SJCRH30 (cell line): ENCODE measurements around the gene SFN. TPM values are rescaled to one million over a fixed set of nuclear protein-coding genes. Genes with fewer than 3 reads are reported as not detected.
"Not testable (repeated sequence)": the region's sequence is repeated elsewhere in the genome, so short reads cannot be mapped to it uniquely, and the experiment has no call there.

Source experiments
- DNase-seq, 2 experiments: peaks; one replicate each; pipeline ENCODE4 v3.0.0-alpha.2; 2015 to 2020
- H3K27ac ChIP-seq: fragments of 250-450 bp; sonication (Bioruptor Pico); 2 replicates; pipeline ENCODE4 v1.5.1; 2020; ENCODE audit warnings: mild to moderate bottlenecking, moderate library complexity
- H3K27me3 ChIP-seq: fragments of 250-450 bp; sonication (Bioruptor Pico); 2 replicates; pipeline ENCODE4 v1.5.1; 2020; ENCODE audit warnings: mild to moderate bottlenecking, moderate library complexity
- H3K36me3 ChIP-seq: fragments of 250-450 bp; sonication (Bioruptor Pico); 2 replicates; pipeline ENCODE4 v1.5.1; 2020; ENCODE audit warnings: mild to moderate bottlenecking, moderate library complexity
- H3K4me1 ChIP-seq: fragments of 250-450 bp; sonication (Bioruptor Pico); 2 replicates; pipeline ENCODE4 v1.5.1; 2020; ENCODE audit warnings: mild to moderate bottlenecking, moderate library complexity
- H3K4me3 ChIP-seq: fragments of 250-450 bp; sonication (Bioruptor Pico); 2 replicates; pipeline ENCODE4 v1.5.1; 2020; ENCODE audit warnings: mild to moderate bottlenecking, moderate library complexity
- H3K9me3 ChIP-seq: fragments of 250-450 bp; sonication (Bioruptor Pico); replicated peaks from 2 replicates; pipeline ENCODE4 v1.5.1; 2020; ENCODE audit warnings: mild to moderate bottlenecking, moderate library complexity
- total RNA-seq: library from RNA; depleted of rRNA; stranded (reverse); fragments of >200 nt; shearing (Covaris generic); gene quantifications from 2 replicates; pipeline ENCODE4 v1.2.3, GENCODE V29; 2014

The SFN gene
- total RNA-seq, 1 experiment from 2014 or later, result 0.14 TPM

DNA sequence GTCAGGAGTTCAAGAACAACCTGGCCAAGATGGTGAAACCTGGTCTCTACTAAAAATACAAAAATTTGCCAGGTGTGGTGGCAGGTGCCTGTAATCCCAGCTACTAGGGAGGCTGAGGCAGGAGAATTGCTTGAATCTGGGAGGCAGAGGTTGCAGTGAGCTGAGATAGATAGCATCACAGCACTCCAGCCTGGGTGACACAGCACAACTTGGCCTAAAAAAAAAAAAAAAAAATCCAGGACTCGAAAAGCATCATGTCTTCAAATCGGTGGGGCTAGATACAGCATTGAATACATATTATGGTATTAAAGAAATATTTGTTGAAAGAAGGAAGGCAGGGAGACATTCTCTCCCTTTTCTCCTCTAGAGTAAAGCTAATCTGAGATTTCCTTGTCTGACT is 10.1 kb downstream of the SFN start:
- H3K9me3 ChIP-seq, H3K27ac ChIP-seq, H3K27me3 ChIP-seq, H3K4me1 ChIP-seq, H3K4me3 ChIP-seq, DNase-seq: not testable (repeated sequence)
- peaks cover 13% of the 10 kb centered on the region for H3K36me3 ChIP-seq

DNA sequence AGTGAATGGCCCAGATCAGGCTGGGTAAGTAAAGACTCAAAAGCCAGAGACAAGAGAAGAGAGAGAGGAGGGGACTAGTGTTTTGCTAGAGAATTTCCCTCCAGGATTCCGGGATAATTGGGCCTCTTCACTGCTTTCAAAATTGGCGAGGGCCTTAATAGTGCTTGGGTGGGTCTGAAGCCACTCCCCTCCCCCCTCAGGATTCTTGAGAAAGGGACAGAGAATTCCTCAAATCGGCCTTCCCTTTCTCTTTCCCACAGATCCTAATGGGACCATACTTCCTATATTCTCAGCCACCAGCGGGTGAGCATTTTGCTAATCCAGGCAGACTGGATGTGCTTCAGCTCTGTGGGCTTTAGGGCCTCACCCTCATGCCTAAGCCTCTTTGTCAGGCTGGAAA is 11.9 kb downstream of the SFN start:
- no peak for DNase-seq
- no peak overlapping the region for H3K4me3 ChIP-seq
- H3K36me3 ChIP-seq, result peaks cover 29% of the 10 kb centered on the region
- no peaks in the 10 kb centered on the region for H3K9me3 ChIP-seq
- no peak overlapping the region for H3K27ac ChIP-seq
- no peaks in the 10 kb centered on the region for H3K4me1 ChIP-seq
- H3K27me3 ChIP-seq, result no peaks in the 10 kb centered on the region

DNA sequence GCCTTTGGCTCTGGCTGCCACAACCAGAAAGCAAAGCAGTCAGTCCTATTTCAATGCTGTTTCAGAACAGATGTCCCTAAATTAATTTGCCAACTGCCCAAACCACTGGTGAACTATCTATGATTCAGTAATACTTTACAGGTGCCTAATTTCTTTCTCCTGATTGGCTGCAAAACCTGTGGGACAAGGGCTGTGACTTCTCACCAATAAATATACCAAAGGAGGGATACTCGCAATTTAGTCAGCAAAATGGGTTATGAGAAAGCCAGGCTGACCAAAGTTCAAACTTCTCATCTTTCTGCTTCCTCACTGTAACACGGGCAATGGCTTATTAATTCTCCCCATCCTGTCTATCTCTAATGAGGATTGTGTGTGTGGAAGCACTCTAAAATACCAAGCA is 14.4 kb downstream of the SFN start:
- H3K36me3 ChIP-seq, result peaks cover 44% of the 10 kb centered on the region
- no peaks in the 10 kb centered on the region for H3K27me3 ChIP-seq
- no peak for DNase-seq
- H3K4me1 ChIP-seq, result no peaks in the 10 kb centered on the region
- H3K9me3 ChIP-seq, result no peaks in the 10 kb centered on the region
- H3K27ac ChIP-seq, result no peak overlapping the region
- no peak overlapping the region for H3K4me3 ChIP-seq

DNA sequence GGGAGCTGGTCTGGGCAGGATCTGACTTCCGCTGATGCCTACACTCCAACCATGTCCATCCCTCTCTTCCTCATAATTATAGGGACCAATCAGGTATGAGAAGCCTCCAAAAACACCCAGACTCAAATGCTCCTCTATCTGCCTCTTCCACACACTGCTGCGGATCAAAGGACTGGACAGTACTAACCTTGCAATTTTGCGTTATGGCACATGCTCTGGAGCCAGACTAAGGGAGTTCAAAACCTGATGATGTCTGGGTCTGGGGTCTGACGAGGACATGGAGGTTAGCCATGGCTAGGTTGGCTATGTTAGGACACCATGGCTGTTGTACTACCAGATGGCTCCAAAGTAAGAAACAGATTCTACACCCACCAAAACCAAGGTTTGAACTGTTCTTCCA is 16.8 kb downstream of the SFN start:
- peaks cover 65% of the 10 kb centered on the region for H3K36me3 ChIP-seq
- no peak overlapping the region for H3K27ac ChIP-seq
- no peaks in the 10 kb centered on the region for H3K9me3 ChIP-seq
- no peak overlapping the region for H3K4me3 ChIP-seq
- DNase-seq, result no peak
- H3K27me3 ChIP-seq, result no peaks in the 10 kb centered on the region
- no peaks in the 10 kb centered on the region for H3K4me1 ChIP-seq

DNA sequence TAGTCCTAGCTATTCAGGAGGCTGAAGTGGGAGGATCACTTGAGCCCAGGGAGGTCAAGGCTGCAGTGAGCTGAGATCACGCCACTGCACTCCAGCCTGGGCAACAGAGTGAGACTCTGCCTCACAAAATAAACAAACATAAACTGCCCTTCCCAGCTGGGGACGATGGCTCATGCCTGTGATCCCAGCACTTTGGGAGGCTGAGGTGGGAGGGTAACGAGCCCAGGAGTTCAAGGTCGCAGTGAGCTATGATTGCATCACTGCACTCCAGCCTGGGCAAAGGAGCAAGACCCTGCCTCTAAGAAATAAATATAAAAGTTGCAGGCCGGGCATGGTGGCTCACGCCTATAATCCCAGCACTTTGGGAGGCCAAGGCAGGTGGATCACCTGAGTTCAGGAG is 18.7 kb downstream of the SFN start:
- H3K27ac ChIP-seq, DNase-seq, H3K9me3 ChIP-seq, H3K4me1 ChIP-seq, H3K4me3 ChIP-seq, H3K27me3 ChIP-seq: not testable (repeated sequence)
- peaks cover 76% of the 10 kb centered on the region for H3K36me3 ChIP-seq

DNA sequence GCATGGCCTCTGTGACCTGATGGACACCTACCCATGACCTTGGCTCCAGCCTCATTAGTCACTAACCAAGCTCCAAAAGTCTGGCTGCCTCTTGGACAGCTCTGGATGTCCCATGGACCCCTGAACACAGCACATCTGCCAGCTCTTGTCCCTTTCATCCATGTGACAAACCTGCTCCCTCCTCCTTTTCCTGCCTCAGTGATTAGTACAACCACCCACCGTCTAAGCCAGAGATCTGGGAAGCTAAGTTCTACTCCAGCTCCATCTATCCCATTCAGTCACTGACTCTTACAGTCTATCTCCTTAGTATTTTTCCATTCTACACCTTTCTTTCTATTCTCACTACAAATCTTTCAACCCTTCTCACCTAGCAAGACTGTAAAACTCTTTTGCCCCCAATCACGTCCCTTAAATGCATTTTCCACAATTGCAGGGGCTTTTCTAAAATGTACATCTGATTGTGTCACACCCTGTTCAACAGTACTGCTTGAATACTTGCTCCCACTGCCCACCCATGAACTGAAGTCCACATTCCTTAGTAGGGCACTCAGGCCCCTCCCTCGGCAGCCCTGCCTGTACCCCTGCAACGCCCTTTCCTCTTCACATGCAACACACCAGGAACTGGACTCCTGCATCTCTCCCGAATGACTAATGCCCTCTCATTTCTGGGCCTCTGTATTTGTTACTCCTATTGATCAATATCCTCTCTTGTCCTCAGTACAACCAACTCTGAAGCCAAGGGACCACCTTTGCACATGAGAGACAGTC is 19.9 kb downstream of the SFN start:
- Histone ChIP-seq H3K4me3 (no peak overlapping the region), H3K27me3 (no peaks in the 10 kb centered on the region), H3K27ac (no peak overlapping the region), H3K9me3 (no peaks in the 10 kb centered on the region), H3K4me1 (no peaks in the 10 kb centered on the region), H3K36me3 (peaks cover 71% of the 10 kb centered on the region)
- DNase-seq, result no peak

DNA sequence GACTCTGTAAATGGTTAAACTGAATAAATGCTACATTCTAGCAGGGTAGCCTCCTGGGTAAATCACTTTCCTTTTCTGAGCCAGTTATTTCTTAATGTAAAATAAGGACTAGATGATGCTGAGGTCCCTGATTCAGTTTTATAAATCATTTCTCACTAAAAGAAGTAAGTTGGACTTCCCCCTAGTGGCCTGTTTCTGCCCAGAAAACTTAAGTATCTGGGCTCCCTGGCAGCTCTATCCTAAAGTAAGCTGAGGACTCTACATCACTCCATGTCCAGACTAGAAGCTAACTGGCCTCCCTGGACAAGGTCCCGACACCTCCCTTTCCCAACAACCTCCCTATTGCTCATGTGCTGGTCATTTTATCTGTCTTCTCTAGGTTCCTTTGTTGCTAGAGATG is 24.2 kb downstream of the SFN start:
- Histone ChIP-seq H3K4me1 (peaks cover 7% of the 10 kb centered on the region; the same call in 1 of the 2 replicates), H3K4me3 (no peak overlapping the region), H3K9me3 (no peaks in the 10 kb centered on the region), H3K27me3 (no peaks in the 10 kb centered on the region), H3K36me3 (peaks cover 53% of the 10 kb centered on the region), H3K27ac (no peak overlapping the region)
- peak in 1 of 2 experiments; percentile 38 for DNase-seq

DNA sequence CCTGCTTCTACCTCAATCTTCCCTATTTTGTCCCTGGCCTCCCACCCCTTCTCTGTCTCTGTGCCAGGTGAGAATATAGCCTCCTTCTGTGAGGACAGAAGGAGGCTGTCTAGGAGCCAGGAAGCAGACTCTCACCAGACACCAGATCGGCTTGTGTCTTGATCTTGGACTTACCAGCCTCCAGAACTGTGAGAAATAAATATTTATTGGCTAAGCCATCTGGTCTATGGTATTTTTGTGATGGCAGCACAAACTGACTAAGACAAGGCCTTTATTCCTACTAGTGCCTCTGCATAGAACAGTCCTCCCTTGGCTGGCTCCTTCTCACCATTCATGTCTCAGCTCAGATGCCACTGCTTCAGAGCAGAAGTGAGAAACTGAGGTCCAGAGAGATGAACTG is 25.3 kb downstream of the SFN start:
- no peak for DNase-seq
- H3K36me3 ChIP-seq, result peaks cover 52% of the 10 kb centered on the region

DNA sequence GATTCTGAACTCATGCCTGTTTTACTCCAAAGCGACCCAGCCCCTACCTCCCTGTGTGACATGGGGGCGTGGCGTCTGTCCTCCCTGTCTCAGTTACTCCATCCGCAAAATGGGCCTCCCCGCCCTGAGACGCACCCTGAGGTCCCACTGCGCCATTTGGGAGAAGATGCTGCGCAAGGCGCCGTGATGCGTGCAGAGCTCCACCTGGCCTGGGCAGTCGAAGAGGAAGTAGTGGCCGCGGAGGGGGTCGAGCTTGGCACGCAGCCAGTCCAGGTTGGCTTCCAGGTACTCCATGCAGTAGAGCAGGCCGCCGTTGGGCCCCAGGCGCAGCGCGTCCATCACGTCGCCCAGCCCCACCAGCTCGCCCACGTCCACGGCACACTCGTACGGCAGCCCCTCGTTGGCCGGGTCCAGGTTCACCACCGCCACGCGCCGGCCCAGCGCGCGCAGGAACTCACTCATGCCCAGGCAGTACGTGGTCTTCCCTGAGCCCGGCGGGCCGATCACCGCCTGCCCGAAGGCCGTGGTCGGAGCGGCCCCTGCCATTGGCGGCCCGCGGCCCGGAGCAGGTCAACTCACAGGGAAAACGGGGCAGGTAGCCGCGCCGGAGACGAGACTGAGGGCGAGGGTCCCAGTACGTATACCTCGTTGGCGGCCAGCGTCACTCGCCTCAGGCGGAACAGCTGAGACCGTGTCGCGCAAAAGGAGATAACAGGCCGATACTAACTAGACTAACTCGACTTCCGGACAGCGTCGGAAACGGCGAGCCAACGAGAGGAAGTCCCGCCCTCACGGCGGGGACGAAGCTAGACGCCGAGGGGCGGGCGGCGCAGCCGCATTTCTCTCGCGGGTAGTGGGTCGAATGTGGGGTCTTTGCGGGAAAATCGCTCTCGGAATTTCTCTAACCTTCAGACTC is 26.9 kb downstream of the SFN start, which contains the start of gene GPN2:
GPN2 (minus strand) TSS at position 733 of the 916 bp plus-strand sequence; CDS start at position 546, 187 bp downstream.
- Histone ChIP-seq H3K36me3 (peaks cover 49% of the 10 kb centered on the region), H3K4me1 (peaks cover 7% of the 10 kb centered on the region; the same call in 1 of the 2 replicates), H3K4me3 (peak within 1 kb of the TSS; percentile 88), H3K27ac (peak within 1 kb of the TSS; percentile 90), H3K9me3 (no peaks in the 10 kb centered on the region), H3K27me3 (no peaks in the 10 kb centered on the region)
- DNase-seq, result peak; percentile 87 to 91

More for the DNA sequence above, 25.3 kb downstream of the SFN start:
- Histone ChIP-seq H3K4me1 (peaks cover 7% of the 10 kb centered on the region; the same call in 1 of the 2 replicates), H3K27ac (no peak overlapping the region), H3K9me3 (no peaks in the 10 kb centered on the region), H3K27me3 (no peaks in the 10 kb centered on the region), H3K4me3 (no peak overlapping the region)

DNA sequence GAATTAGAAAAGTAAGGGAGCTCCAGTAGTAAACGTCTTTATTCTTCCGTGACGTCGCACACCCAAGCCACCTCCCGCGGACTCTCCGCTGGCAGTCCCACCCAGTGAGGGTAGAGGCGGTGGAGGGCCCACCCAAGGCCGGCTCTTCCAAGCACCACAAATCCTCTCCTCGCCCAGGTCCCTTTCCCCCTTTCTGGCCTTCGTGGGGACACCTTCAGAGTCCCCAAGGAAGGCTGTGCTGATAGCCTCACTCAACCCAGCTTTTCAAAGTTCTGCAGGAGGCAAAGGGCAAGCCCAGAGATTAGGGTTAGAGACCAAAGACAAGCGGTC is 27.5 kb downstream of the SFN start:
- Histone ChIP-seq H3K36me3 (peaks cover 47% of the 10 kb centered on the region), H3K27me3 (no peaks in the 10 kb centered on the region), H3K9me3 (no peaks in the 10 kb centered on the region), H3K4me3 (peak overlapping the region; percentile 88), H3K4me1 (peaks cover 7% of the 10 kb centered on the region; the same call in 1 of the 2 replicates), H3K27ac (peak overlapping the region; percentile 90)
- DNase-seq, result no peak

DNA sequence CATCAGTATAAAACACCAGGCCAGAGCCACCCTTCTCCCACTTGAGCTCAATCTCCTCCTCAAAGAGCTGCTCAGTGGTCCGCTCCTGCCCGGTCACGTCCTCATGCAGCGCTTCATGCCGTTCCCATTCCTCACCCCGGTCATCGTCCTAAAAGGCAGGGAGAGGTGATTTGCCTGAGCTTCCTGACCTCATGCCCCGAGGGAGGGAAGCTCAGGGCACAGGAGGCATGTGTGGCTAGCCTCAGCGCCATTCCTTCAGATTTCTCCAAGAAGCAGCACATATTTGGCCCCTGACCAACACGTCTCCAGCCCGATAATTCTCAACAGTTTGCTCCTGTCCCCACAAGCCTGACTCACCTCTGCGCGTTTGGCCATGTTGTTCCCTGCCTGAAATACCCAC is 31.3 kb downstream of the SFN start:
- peaks cover 8% of the 10 kb centered on the region; the same call in 1 of the 2 replicates for H3K4me1 ChIP-seq
- no peak overlapping the region for H3K4me3 ChIP-seq
- no peaks in the 10 kb centered on the region for H3K9me3 ChIP-seq
- no peaks in the 10 kb centered on the region for H3K27me3 ChIP-seq
- no peak overlapping the region for H3K27ac ChIP-seq
- H3K36me3 ChIP-seq, result peaks cover 29% of the 10 kb centered on the region
- DNase-seq, result no peak

DNA sequence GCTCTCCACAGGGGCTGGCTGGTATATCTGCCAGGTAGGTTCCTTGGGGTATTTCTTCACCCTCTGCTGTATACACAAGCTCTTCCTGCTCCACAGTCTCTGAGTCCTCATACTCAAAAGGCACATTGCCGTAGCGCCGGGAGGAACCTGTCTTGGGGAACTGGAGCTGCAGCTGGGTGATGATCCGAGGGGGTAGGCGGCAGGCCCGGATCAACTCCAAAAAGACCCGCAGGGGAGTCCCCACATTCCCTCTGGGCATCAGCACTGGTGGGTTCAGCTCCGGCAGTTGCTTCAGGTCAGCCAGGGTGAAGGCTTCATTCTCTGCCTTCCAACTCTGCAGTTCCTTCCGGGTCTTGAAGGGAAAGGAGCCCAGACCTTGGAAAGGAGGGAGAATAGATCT is 34.4 kb downstream of the SFN start:
- H3K36me3 ChIP-seq, result peaks cover 25% of the 10 kb centered on the region
- DNase-seq, result no peak

DNA sequence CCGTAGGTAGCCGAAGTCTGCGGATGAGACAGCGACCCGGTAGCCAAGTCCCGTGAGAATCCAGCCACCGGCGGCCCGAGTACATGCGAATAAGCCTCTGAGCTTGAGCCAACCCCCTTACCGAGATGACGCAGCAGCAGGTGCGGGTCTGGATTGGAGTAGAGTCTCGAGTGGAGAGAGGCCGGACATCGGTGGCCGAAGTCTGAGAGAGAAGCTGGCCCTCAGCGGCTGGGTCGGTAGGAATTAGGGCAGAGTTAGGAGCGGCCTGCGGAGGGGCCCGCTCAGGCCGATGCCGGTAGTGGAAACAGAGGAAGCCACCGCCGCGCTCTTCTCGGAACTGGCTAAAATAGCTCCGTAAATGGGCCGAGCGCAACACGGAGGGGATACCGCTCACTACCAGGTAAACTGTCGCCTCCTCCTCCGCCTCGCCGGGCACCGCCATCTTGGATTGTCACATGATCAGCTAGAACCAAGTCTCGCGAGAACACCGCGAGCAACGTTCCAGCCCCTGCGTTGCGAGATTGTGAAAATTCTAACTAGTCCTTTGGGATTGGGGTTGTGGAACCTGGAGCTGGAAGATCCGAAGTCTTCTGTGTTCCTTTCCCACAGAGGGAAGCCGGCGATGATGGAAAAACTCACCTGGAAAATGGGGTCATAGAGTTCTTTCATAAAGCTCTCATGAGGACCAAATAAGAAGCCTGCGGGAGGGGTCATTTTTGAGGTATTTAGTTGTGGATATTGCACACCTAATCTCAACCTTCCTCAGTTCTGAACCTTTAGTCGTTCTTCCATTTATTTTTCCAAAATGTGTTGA is 37.3 kb downstream of the SFN start, which contains the start of gene GPATCH3:
GPATCH3 (minus strand) TSS at position 467 of the 814 bp plus-strand sequence; CDS start at position 442, 25 bp downstream.
- Histone ChIP-seq H3K36me3 (0 out of 2 replicates have a peak, but pooled peaks cover 7% of the 10 kb centered on the region), H3K4me1 (peaks cover 11% of the 10 kb centered on the region), H3K4me3 (peak within 1 kb of the TSS; percentile 95), H3K9me3 (no peaks in the 10 kb centered on the region), H3K27ac (peak within 1 kb of the TSS; percentile 72), H3K27me3 (no peaks in the 10 kb centered on the region)
- peak; percentile 95 to 98 for DNase-seq

More for the DNA sequence above, 34.4 kb downstream of the SFN start:
- Histone ChIP-seq H3K9me3 (no peaks in the 10 kb centered on the region), H3K27ac (no peak overlapping the region), H3K27me3 (no peaks in the 10 kb centered on the region), H3K4me1 (peaks cover 11% of the 10 kb centered on the region), H3K4me3 (no peak overlapping the region)

DNA sequence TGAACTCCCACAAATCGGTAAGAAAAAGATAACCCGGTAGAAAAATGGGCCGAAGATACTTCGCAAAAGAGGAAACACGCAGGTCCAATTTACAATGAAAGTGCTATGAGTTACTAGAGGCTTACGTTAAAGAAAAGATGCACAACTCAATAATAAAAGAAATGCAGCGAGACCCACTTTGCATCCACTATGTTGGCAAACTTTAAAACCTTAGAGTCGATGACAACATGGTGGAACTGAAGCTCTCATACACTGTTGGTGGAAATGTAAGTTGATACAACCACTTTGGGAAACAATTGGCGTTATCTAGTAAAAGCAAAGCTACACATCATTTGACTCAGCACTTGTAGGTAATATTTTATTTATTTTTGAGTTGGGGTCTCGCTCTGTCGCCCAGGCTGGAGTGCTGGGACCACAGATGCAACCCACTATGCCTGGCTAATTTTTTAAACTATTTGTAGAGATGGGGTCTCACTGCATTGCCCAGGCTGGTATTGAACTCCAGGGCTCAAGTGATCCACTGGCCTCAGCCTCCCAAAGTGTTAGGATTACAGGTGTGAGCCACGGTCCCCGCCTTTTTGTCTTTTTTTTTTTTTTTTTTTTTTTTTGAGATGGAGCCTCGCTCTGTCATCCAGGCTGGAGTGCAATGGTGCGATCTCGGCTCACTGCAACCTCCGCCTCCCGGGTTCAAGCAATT is 38.0 kb downstream of the SFN start:
- H3K27me3 ChIP-seq, result no peaks in the 10 kb centered on the region
- H3K4me1 ChIP-seq, result peaks cover 11% of the 10 kb centered on the region
- peak overlapping the region; percentile 72 for H3K27ac ChIP-seq
- H3K9me3 ChIP-seq, result no peaks in the 10 kb centered on the region
- no peak for DNase-seq
- H3K36me3 ChIP-seq, result 0 out of 2 replicates have a peak, but pooled peaks cover 3% of the 10 kb centered on the region
- peak overlapping the region; percentile 95 for H3K4me3 ChIP-seq
